BLaER1 treated with 17β-estradiol and CSF1 and Interleukin-3, amounts not matched to agents 10 nM and 100 nM (cell line): ENCODE measurements around the gene MYBPHL.

ENCODE experiments used
- H3K27ac ChIP-seq, 11 experiments: shearing (Covaris generic); formaldehyde crosslinking; 2 replicates each; pipeline ENCODE4 v1.8.1; 2022
- H3K27me3 ChIP-seq, 11 experiments: shearing (Covaris generic); formaldehyde crosslinking; 2 replicates each; pipeline ENCODE4 v1.8.1; 2022
- H3K36me3 ChIP-seq, 11 experiments: shearing (Covaris generic); formaldehyde crosslinking; 2 replicates each; pipeline ENCODE4 v1.8.1; 2022
- H3K4me1 ChIP-seq, 10 experiments: shearing (Covaris generic); formaldehyde crosslinking; 2 replicates each; pipeline ENCODE4 v1.8.1; 2022
- H3K4me2 ChIP-seq, 11 experiments: shearing (Covaris generic); formaldehyde crosslinking; 2 replicates each; pipeline ENCODE4 v1.8.1; 2022
- H3K4me3 ChIP-seq, 10 experiments: shearing (Covaris generic); formaldehyde crosslinking; 2 replicates each; pipeline ENCODE4 v1.8.1; 2022
- H3K9ac ChIP-seq, 11 experiments: shearing (Covaris generic); formaldehyde crosslinking; 2 replicates each; pipeline ENCODE4 v1.8.1; 2022
- H3K9me3 ChIP-seq, 11 experiments: shearing (Covaris generic); formaldehyde crosslinking; replicated peaks in 1 of 11; 2 replicates each; pipeline ENCODE4 v1.8.1; 2022
- H4K20me1 ChIP-seq, 11 experiments: shearing (Covaris generic); formaldehyde crosslinking; 2 replicates each; pipeline ENCODE4 v1.8.1; 2022
- Cebpa-rat ChIP-seq, 11 experiments: shearing (Covaris generic); IDR thresholded peaks; 2 replicates each; pipeline ENCODE4 v1.8.1; 2022

Gene MYBPHL

DNA sequence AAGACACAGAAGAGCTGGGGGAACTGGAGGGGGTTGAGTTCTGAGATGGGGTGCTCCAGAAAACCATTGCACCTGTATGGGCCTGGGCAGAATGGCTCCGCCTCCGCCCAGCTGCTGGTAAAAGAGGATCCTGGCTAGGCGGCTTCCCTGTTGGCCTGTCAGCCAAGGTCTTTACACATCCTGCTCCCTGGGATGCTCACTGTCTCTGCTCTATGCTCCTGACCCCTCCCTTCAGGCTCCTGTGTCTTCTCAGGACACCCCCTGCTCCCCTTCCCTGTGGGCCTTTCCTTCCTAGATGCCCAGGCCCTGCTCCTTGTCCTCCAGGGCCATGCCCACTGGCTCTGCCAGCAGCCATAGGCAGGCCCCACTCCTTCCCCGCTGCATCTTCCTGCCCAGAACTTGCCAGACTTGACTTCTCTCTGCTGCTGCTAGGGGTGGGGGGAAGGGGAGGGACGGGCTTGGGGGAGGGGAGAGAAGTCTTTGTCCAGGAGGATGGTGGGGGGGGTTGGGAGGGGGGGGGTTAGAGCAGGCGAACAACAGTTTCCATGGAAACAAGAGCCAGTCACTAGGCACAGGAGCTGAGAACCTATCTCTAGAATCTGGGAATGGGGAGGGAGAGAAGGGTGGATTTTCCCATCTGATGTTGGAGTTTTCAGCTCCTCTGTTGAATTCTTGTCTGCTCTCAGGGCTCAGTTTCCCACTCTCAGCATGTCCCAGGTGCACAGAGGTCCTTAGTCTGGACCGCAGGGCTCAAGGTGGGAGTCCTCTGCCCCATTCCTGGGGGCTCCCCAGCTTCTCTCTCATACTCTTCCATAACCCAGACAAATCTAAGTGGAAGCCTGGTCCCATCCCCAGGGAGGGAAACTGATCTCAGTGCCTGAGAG, 46.9 kb downstream of the MYBPHL start:
- Histone ChIP-seq H3K9ac (0 out of 22 replicates have a peak overlapping the region, but pooled peaks of 1 of the 11 experiments have one; percentile 23), H3K4me2 (no peak overlapping the region), H3K4me3 (no peak overlapping the region), H3K4me1 (peaks cover 10 to 24% (median 18%) of the 10 kb centered on the region in 10 experiments), H3K27ac (no peak overlapping the region), H4K20me1 (no peaks in the 10 kb centered on the region), H3K9me3 (no peaks in the 10 kb centered on the region), H3K27me3 (no peaks in the 10 kb centered on the region), H3K36me3 (peaks cover 0 to 35% (median 14%) of the 10 kb centered on the region in 11 experiments; a peak in 12 of 22 replicates)
- no peak for TF ChIP-seq Cebpa-rat (IDR thresholded peaks at IDR 0.05)

DNA sequence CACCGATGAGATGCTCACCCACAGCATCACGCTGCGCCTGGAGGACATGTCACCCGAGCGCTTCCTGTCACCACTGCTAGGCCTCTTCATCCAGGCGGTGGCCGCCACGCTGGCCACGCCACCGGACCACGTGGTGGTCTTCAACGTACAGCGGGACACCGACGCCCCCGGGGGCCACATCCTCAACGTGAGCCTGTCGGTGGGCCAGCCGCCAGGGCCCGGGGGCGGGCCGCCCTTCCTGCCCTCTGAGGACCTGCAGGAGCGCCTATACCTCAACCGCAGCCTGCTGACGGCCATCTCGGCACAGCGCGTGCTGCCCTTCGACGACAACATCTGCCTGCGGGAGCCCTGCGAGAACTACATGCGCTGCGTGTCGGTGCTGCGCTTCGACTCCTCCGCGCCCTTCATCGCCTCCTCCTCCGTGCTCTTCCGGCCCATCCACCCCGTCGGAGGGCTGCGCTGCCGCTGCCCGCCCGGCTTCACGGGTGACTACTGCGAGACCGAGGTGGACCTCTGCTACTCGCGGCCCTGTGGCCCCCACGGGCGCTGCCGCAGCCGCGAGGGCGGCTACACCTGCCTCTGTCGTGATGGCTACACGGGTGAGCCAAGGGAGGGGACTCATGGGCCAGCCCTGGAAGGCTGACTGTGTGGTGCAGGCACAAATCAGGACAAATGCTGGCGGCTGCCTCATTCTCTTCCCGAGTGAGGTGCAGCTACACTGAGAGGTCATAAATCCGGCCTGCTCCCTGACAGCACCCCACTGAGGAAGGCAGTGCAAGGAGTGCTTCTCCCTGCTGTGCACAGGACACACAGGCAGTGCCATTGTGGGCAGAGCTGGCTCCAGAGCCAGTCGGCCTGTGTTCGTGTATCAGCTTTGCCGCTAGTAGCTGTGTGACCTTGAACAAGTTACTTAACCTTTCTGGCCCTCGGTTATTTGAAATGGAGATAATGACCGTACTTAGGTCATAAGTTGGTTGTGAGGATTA, 48.0 kb downstream of the MYBPHL start:
- Histone ChIP-seq H3K9ac (no peak overlapping the region), H3K9me3 (no peaks in the 10 kb centered on the region), H3K4me1 (peaks cover 21 to 32% (median 27%) of the 10 kb centered on the region in 10 experiments), H3K27me3 (no peaks in the 10 kb centered on the region), H3K4me3 (no peak overlapping the region), H3K36me3 (peaks cover 0 to 30% (median 10%) of the 10 kb centered on the region in 11 experiments; a peak in 12 of 22 replicates), H3K27ac (no peak overlapping the region), H4K20me1 (no peaks in the 10 kb centered on the region), H3K4me2 (no peak overlapping the region)
- TF ChIP-seq Cebpa-rat (IDR thresholded peaks at IDR 0.05): no peak

DNA sequence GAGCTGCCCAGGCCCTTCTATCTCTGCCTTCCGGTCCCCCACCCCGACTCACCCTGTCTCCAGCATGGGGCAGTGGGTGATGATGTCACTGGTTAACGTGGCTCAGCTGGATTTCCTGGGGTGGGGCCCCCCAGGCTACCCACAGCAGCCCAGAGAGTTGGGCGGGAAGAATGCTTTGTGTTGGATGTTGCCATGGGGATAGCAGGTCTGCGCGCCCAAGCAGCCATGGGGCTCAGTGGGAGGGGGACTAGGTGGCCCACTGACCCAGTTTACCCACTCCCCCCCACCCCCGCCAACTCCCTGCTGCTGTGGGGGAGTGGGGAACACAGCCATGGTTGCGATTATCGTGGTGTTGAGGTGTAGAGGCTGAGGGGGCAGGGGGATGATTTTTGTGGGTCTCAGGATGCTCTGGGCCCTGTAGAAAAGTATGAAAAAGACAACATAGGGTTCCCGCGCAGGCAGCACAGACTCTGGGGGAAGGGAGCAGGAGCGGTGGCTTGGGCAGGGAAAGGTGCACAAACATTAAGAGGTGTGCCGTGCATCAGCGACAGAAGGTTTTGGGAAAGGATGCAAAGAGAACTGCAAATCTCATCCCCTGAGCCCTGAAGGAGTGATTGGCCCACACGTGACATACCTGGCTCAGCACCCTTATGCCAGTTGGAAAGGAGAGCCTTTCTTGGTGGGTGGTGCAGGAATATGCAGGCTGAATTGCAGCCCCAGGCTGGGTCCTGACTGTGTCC, 49.0 kb downstream of the MYBPHL start:
- Histone ChIP-seq H3K27ac (no peak overlapping the region; a peak in 1 of 22 replicates), H3K4me3 (no peak overlapping the region), H3K4me2 (no peak overlapping the region), H3K36me3 (peaks cover 0 to 30% (median 10%) of the 10 kb centered on the region in 11 experiments; a peak in 12 of 22 replicates), H4K20me1 (no peaks in the 10 kb centered on the region), H3K9me3 (no peaks in the 10 kb centered on the region), H3K4me1 (peaks cover 30 to 40% (median 34%) of the 10 kb centered on the region in 10 experiments), H3K27me3 (no peaks in the 10 kb centered on the region), H3K9ac (no peak overlapping the region)
- no peak for TF ChIP-seq Cebpa-rat (IDR thresholded peaks at IDR 0.05)

DNA sequence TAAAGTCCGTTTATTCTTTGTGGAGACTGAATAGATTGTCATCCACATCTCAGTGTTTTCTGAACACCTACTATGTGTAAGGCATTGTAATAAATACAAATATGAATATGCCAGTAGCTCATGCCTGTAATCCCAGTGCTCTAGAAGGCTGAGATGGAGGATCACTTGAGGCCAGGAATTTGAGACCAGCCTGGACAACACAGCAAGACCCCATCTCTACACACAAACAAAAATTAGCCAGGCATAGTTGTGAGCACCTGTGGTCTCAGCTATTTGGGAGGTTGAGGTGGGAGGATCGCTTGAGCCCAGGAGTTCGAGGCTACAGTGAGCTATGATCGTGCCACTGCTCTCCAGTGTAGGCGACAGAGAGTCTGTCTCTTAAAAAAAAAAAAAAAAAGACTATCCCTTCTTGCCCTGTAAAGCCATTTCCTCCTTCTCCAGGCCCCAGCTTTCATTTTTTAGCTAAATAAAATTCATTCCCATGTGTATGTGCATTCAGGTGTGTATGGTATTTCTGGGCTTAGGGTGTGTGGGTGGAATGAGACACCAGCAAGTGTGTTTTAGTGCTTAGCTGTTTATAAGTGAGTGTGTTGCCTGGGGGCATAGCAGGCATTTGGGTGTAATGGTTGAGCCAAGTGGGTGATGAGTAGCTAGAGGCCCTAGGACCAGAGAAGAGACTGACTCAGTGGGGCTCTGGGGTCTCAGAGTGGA, 49.7 kb downstream of the MYBPHL start:
- Histone ChIP-seq H3K27me3 (no peaks in the 10 kb centered on the region), H3K4me2 (no peak overlapping the region), H3K27ac (no peak overlapping the region; a peak in 1 of 22 replicates), H3K9me3 (no peaks in the 10 kb centered on the region), H3K4me3 (no peak overlapping the region), H3K4me1 (peaks cover 30 to 44% (median 36%) of the 10 kb centered on the region in 10 experiments), H3K9ac (no peak overlapping the region), H3K36me3 (peaks cover 0 to 28% (median 10%) of the 10 kb centered on the region in 11 experiments; a peak in 12 of 22 replicates), H4K20me1 (no peaks in the 10 kb centered on the region)
- TF ChIP-seq Cebpa-rat (IDR thresholded peaks at IDR 0.05): no peak

DNA sequence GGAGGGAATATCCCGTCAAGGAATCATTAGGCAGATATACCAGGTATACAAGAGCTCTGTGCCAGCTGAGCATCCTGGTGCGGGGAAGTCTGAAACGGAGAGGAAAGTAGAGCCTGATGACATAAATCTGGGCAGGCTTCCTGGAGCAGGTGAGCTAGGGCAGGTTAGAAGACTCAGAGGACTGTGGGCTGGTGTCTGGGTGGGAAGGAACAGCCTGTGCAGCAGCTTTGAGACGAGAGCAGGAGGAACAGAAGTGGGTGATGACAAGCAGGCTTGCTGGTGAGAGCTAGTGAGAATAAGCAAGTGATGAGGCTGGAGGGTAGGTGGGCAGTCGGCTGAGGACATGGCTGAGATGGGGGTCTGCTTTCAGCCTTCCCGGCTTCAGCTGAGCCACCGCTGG, 50.7 kb downstream of the MYBPHL start:
- Histone ChIP-seq H3K27ac (peak overlapping the region in 3 of 11 experiments; percentile 90 to 94 (median 93); a peak in 3 of 22 replicates), H3K9me3 (no peaks in the 10 kb centered on the region; a peak in 1 of 22 replicates), H4K20me1 (no peaks in the 10 kb centered on the region), H3K4me3 (no peak overlapping the region), H3K36me3 (peaks cover 0 to 18% (median 10%) of the 10 kb centered on the region in 11 experiments; a peak in 11 of 22 replicates), H3K9ac (peak overlapping the region in 2 of 11 experiments; percentile 15 to 81; a peak in 2 of 22 replicates), H3K27me3 (no peaks in the 10 kb centered on the region), H3K4me2 (peak overlapping the region in 10 of 11 experiments; percentile 78 to 98 (median 95); a peak in 15 of 22 replicates), H3K4me1 (peaks cover 30 to 46% (median 36%) of the 10 kb centered on the region in 10 experiments)
- no peak for TF ChIP-seq Cebpa-rat (IDR thresholded peaks at IDR 0.05)

DNA sequence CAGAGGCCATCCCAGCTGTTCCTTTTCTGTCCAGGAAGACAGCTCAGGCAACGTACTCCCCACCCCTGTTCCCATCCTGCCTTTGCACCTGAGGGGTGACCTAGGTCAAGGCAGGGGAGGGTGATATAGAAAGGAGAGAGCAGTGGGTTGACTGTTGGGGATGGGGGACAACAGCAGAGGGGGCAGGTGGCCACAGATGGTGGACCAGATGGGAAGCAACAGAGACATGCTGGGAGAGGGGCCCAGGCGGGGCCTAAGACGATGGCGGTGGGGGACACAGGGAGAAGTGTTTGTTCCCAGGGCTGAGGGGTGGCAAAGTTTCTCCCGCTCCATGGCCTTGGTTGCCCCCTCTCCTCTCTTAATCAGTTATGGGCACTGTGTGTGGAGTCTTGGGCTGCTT, 51.1 kb downstream of the MYBPHL start:
- peak overlapping the region in 9 of 11 experiments; percentile 6 to 86 (median 82); a peak in 5 of 22 replicates for H3K9ac ChIP-seq
- H3K27ac ChIP-seq: peak overlapping the region in 8 of 11 experiments; percentile 67 to 96 (median 93); a peak in 11 of 22 replicates

DNA sequence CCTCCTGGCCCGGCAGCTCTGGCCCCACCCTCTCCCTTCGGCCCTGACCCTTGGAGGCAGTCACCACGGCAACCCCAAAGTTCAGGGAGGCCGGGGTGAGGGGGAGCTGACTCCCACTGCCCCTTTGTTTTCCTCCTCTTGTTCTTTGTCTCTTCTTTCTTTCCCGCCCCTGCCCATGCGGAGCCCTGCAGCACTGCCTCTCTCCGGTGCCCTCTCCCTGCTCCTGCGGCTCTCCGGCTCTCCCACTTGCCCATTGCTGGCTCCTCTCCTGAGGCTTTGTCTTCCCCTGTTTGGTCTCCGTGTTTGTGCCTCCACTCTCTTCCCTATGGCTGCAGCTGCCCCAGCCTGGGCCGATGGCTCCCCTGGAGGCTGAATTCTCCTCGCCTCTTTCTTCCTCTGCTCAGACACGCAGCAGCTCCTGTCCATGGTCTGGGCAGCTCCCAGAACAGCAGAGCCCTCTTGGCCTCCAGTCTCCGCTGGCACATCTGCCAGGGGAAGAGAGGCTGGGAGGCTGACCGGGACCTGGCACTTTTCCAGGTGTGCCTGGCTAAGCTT, 51.6 kb downstream of the MYBPHL start:
- peak overlapping the region in 4 of 10 experiments; percentile 26 to 51 (median 38); a peak in 4 of 20 replicates for H3K4me3 ChIP-seq
- peaks cover 0 to 6% (median 2%) of the 10 kb centered on the region in 11 experiments; a peak in 8 of 22 replicates for H3K27me3 ChIP-seq
- no peak for TF ChIP-seq Cebpa-rat (IDR thresholded peaks at IDR 0.05)
- no peaks in the 10 kb centered on the region; a peak in 1 of 22 replicates for H3K9me3 ChIP-seq
- peaks cover 0 to 17% (median 10%) of the 10 kb centered on the region in 11 experiments; a peak in 11 of 22 replicates for H3K36me3 ChIP-seq
- peak overlapping the region; percentile 5 to 96 (median 91); a peak in 21 of 22 replicates for H3K27ac ChIP-seq
- H3K4me2 ChIP-seq: peak overlapping the region; percentile 78 to 98 (median 95)
- H3K4me1 ChIP-seq: peaks cover 33 to 55% (median 42%) of the 10 kb centered on the region in 10 experiments
- H3K9ac ChIP-seq: peak overlapping the region; percentile 55 to 86 (median 82); a peak in 19 of 22 replicates
- peaks cover 0 to 5% (median 0%) of the 10 kb centered on the region in 11 experiments; a peak in 4 of 22 replicates for H4K20me1 ChIP-seq

More for the DNA sequence above, 51.1 kb downstream of the MYBPHL start:
- Histone ChIP-seq H3K4me3 (no peak overlapping the region), H3K27me3 (peaks cover 0 to 1% (median 0%) of the 10 kb centered on the region in 11 experiments; a peak in 2 of 22 replicates), H3K4me1 (peaks cover 30 to 50% (median 37%) of the 10 kb centered on the region in 10 experiments), H4K20me1 (no peaks in the 10 kb centered on the region), H3K36me3 (peaks cover 0 to 17% (median 10%) of the 10 kb centered on the region in 11 experiments; a peak in 11 of 22 replicates), H3K4me2 (peak overlapping the region; percentile 78 to 98 (median 95)), H3K9me3 (no peaks in the 10 kb centered on the region; a peak in 1 of 22 replicates)
- no peak for TF ChIP-seq Cebpa-rat (IDR thresholded peaks at IDR 0.05)
